Body of pancreas (tissue), 4 donors: ENCODE measurements around the gene ADGRG2.

Experiments
- CTCF ChIP-seq, 7 experiments: fragments of 450-650 bp in 4 of 7; fragments of 200-600 bp in 3 of 7; sonication (generic) in 3 of 7; IDR thresholded peaks; one replicate each; pipeline ENCODE4 v1.5.1; 2016 to 2019; ENCODE audit warnings: antibody characterized with exemption in 7 of 7
- POLR2A ChIP-seq, 3 donors: fragments of 450-650 bp; IDR thresholded peaks; one replicate each; pipeline ENCODE4 v1.6.1; 2016; ENCODE audit warnings: antibody characterized with exemption in 3 of 3, mild to moderate bottlenecking in 2 of 3

- no peak for TF ChIP-seq CTCF (IDR thresholded peaks at IDR 0.05)
- no peak for TF ChIP-seq POLR2A (IDR thresholded peaks at IDR 0.05)
These were observed 46.3 kb upstream of the ADGRG2 start for GRCh38 chrX:19168609-19169008.
